Measurements from ENCODE around the gene POC1A.

Gene POC1A

DNA sequence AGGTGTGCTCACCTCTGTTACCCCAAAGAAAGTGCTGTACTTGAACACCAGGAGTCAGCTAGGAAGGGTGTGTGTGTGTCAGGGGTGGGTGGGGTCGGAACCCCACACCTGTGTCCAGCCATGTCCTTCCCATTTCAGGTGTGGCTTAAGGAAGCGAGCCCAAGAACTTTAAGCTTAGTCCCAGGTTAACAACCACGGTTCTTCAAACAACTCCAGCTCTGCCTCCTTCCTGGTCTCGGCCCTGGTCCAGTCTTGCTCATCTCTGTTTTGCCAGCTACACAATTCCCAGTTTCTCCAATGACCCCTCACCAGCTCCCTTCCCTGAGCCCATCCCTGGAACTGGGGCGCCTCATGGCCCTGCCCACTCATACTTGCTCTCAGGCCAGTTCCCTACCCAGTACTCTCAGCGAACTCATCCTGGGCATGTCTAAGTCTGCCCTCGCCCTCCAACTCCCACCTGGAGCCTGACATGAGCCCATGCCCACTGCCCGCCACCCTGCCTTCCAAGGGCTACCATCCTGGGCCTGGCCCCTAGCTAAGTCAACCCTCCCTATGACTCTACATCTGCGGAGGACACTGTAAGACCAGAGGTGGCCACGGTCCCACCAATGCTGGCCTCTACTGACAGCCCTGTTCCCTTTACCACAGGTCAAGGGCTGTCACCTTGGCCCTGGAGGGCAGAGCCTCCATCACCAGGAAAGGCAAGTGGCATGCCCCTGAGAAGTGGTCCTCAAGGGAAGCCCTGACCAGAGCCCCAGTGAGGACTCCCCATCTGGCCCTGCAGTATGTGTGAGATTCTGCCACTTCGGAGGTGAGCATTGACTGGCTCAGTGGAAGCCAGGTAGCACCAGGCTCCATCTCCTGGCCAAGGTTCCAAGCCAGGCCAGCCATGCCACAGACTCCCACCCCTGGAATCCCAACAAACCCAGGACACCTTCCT lies 9.2 kb downstream of the POC1A start:
- no peak for DNase-seq (ENCODE audit: low spot score)
- in situ Hi-C loops (cut with MboI; ENCODE audit: low sequenced_read_pairs, unreplicated experiment): loop anchor here (5.0 kb wide), 1 partner anchor 143 kb away; no protein-coding TSS in a partner anchor
- TF ChIP-seq, protein P1, sequence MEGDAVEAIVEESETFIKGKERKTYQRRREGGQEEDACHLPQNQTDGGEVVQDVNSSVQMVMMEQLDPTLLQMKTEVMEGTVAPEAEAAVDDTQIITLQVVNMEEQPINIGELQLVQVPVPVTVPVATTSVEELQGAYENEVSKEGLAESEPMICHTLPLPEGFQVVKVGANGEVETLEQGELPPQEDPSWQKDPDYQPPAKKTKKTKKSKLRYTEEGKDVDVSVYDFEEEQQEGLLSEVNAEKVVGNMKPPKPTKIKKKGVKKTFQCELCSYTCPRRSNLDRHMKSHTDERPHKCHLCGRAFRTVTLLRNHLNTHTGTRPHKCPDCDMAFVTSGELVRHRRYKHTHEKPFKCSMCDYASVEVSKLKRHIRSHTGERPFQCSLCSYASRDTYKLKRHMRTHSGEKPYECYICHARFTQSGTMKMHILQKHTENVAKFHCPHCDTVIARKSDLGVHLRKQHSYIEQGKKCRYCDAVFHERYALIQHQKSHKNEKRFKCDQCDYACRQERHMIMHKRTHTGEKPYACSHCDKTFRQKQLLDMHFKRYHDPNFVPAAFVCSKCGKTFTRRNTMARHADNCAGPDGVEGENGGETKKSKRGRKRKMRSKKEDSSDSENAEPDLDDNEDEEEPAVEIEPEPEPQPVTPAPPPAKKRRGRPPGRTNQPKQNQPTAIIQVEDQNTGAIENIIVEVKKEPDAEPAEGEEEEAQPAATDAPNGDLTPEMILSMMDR (IDR thresholded peaks at IDR 0.05; ENCODE audit: borderline replicate concordance, control extremely low read depth, extremely low read depth, insufficient read depth, missing control alignments): no peak

DNA sequence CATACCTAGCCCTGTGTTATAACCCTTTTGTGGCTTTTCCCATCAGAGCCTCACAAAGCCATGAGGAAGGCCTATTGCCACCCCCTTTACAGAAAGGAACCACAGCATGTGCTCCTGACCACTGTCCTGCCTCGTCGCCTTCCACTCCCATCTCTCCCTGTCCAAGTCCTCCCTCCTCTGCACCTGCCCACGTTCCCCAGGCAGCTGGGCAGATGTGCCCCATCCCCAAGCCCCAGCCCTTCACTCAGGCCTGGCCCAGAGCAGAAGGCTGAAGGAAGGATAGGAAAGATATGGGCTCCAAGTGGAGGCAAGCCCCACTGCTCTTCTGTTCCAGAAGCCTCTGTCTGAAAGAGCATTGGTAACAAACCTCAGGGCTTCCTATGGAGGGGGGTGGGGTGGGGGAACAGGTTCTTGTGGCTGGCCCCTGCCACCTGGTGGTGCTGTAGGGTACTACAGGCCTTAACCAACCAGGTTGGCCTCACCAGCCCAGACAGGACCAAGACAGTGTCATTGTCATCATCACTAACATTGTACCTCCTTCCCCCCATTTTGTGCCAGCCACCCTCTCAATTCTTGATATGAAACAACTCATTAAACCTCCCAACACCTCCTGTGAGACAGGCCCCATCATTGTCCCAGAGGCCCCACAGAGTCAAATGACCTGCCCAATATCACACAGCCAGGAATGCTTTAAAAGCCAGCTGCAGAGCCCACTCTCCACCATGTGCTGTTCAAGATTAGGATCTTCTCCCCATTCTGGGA lies 10.0 kb downstream of the POC1A start:
- in situ Hi-C loops (cut with MboI; ENCODE audit: low sequenced_read_pairs, unreplicated experiment): loop anchor here (5.0 kb wide), 1 partner anchor 142 kb away; no protein-coding TSS in a partner anchor
- TF ChIP-seq, protein P1 (IDR thresholded peaks at IDR 0.05; ENCODE audit: borderline replicate concordance, control extremely low read depth, extremely low read depth, insufficient read depth, missing control alignments): peak; percentile 92
- DNase-seq (ENCODE audit: low spot score): peak; percentile 90

DNA sequence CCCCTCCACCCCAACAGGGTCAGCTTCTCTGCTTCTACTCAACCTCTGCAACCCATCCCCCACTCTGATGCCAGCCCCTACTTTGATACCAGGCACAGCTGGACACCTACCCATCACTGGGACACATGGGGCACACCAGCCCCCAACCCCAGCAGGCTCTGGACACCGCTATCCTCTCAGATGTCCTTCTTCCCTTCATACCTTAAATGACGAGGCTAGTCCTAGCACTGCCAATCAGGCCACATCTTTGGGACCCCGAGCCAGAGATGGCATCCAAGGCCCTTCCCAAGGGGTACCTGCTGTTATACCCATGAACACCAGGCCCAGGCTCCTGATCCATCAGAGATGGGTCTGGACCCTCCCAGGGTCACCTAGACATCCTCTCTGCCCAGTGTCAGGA lies 10.6 kb downstream of the POC1A start:
- TF ChIP-seq, protein P1 (IDR thresholded peaks at IDR 0.05; ENCODE audit: borderline replicate concordance, control extremely low read depth, extremely low read depth, insufficient read depth, missing control alignments): no peak
- no peak for DNase-seq (ENCODE audit: low spot score)
- in situ Hi-C loops (cut with MboI; ENCODE audit: low sequenced_read_pairs, unreplicated experiment): loop anchor here (5.0 kb wide), 1 partner anchor 141 kb away; no protein-coding TSS in a partner anchor

DNA sequence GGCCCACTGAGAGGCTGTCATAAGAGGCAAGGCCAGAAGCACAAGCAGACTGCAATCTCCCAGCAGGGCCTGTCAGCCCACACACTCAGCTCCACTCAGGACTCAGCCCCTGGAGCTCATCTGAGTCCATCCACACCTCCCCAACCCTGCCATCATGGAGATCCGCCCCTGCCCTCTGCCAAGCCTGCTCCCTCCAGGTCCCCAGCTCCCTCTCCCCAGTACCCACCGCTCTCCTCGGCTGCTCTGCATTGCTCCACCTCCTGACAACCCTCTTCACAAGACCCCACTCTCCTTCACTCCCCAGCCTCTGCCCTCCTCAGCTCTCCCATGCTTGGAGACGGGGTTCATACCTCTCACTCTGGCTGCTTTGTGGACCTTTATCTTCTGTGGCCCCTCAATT lies 11.1 kb downstream of the POC1A start:
- in situ Hi-C loops (cut with MboI; ENCODE audit: low sequenced_read_pairs, unreplicated experiment): loop anchor here (5.0 kb wide), 1 partner anchor 141 kb away; no protein-coding TSS in a partner anchor
- TF ChIP-seq, protein P1 (IDR thresholded peaks at IDR 0.05; ENCODE audit: borderline replicate concordance, control extremely low read depth, extremely low read depth, insufficient read depth, missing control alignments): no peak

DNA sequence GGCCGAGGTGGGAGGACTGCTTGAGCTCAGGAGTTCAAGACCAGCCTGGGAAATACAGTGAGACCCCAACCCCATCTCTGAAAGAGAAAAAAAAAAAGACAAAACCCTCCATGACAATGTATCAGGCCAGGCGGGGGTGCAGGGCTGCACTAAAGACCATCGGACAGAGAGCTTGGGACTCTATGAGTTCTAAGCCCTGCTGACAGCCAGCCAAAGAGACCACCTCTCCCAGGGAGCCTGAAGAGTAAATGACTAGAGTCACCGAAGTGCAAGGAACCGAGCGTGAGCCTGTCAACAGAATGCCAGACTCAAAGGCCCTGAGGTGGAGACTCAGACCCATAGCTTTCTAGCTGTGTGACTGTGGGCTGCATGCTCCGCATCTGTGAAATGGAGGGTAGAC lies 12.5 kb downstream of the POC1A start:
- no peak for DNase-seq (ENCODE audit: low spot score)
- in situ Hi-C loops (cut with MboI; ENCODE audit: low sequenced_read_pairs, unreplicated experiment): loop anchor here (5.0 kb wide), 1 partner anchor 139 kb away; no protein-coding TSS in a partner anchor
- TF ChIP-seq, protein P1 (IDR thresholded peaks at IDR 0.05; ENCODE audit: borderline replicate concordance, control extremely low read depth, extremely low read depth, insufficient read depth, missing control alignments): no peak

More for the DNA sequence above, 11.1 kb downstream of the POC1A start:
- DNase-seq (ENCODE audit: low spot score): no peak

DNA sequence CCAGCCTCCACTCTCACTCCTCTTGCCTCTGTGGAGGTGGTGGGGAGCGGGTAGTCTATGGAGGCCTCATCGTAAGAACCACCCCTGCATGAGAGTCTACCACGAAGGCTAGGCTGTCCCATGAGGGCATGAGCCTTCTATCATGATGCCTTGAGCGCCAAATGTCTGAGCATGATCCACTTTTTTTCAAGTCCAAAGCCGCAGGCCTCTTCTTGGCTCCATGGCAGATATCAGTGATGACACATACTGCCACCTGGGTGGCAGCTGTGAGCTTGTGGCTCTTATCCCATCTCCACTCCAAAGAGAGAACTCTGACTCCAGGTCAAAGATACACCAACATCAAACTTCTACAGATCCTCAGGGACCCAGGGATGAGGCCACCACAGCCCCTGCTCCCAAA lies 13.5 kb downstream of the POC1A start:
- in situ Hi-C loops (cut with MboI; ENCODE audit: low sequenced_read_pairs, unreplicated experiment): loop anchor here (5.0 kb wide), 1 partner anchor 138 kb away; no protein-coding TSS in a partner anchor
- TF ChIP-seq, protein P1 (IDR thresholded peaks at IDR 0.05; ENCODE audit: borderline replicate concordance, control extremely low read depth, extremely low read depth, insufficient read depth, missing control alignments): no peak
- no peak for DNase-seq (ENCODE audit: low spot score)
